HepG2 (cell line): ENCODE data around the gene TTYH1. TPM values are rescaled to one million over a fixed set of nuclear protein-coding genes. Genes with fewer than 3 reads are reported as not detected.
A peak's percentile ranks its signal among the peaks of the same experiment; 100 is the strongest.

Source experiments
- ATAC-seq: fragments of 200-7000 bp; cut with Tn5 transposase; 3 replicates; pipeline ENCODE4 v1.9.1; 2020; ENCODE audit warnings: mild to moderate bottlenecking, moderate library complexity
- BruUV-seq: library from RNA; stranded (reverse); fragments of 400-500 nt; replicated peaks from 2 replicates; lab custom pipeline; 2021; lab: Mats Ljungman, UMichigan
- CTCF ChIA-PET: fragments of 300-600 bp; formaldehyde crosslinking; extraction: SDS; loops from one replicate; lab custom pipeline; 2021; ENCODE audit warnings: low total read pairs, inconsistent platforms, low intra/inter-chr PET ratio; lab: Yijun Ruan, JAX
- POLR2A ChIA-PET: fragments of 350-600 bp; sonication (Branson Sonifier 250); formaldehyde crosslinking; loops from one replicate; lab custom pipeline; 2020; ENCODE audit warnings: antibody characterized with exemption, inconsistent platforms; lab: Yijun Ruan, JAX
- DNase-seq: peaks from one replicate; pipeline ENCODE4 v3.0.0-alpha.2; 2015; ENCODE audit warnings: low spot score
- FAIRE-seq: peaks from 3 replicates; lab custom pipeline; 2011; peaks lifted over from hg19 to GRCh38; lab: Jason Lieb, UNC
- H2AFZ ChIP-seq: one replicate; pipeline ENCODE4 v1.6.1; 2011; ENCODE audit warnings: low read length, inconsistent platforms
- H3K27ac ChIP-seq: fragments of 300-600 bp; 3 replicates; pipeline ENCODE4 v1.8.0; 2011; ENCODE audit warnings: mixed run types, mild to moderate bottlenecking, mixed read lengths, low read length, inconsistent platforms; ENCODE audit not compliant: insufficient read depth; ENCODE audit errors: extremely low read length
- H3K27me3 ChIP-seq, 2 experiments: fragments of 200-600 bp in 1 of 2; 2 replicates in 1 of 2; 3 replicates in 1 of 2; pipeline versions ENCODE4 v1.6.0 to v1.8.0; 2011; ENCODE audit warnings: low read length in 2 of 2, mild to moderate bottlenecking in 2 of 2, moderate library complexity in 2 of 2, inconsistent platforms in 1 of 2; ENCODE audit not compliant: insufficient read depth in 2 of 2, control insufficient read depth in 1 of 2
- H3K36me3 ChIP-seq, 2 experiments: fragments of 200-600 bp in 1 of 2; replicated peaks in 1 of 2; 2 replicates in 1 of 2; 3 replicates in 1 of 2; pipeline versions ENCODE4 v1.5.1 to v1.8.0; 2011; ENCODE audit warnings: low read length in 2 of 2, inconsistent platforms in 1 of 2; ENCODE audit not compliant: insufficient read depth in 2 of 2, control insufficient read depth in 1 of 2
- H3K4me1 ChIP-seq: 2 replicates; pipeline ENCODE4 v1.5.1; 2012; ENCODE audit warnings: low read length, inconsistent platforms; ENCODE audit not compliant: insufficient read depth
- H3K4me2 ChIP-seq: 2 replicates; pipeline ENCODE4 v1.6.0; 2011; ENCODE audit warnings: low read depth, low read length, inconsistent platforms
- H3K4me3 ChIP-seq, 3 experiments: fragments of 200-600 bp in 1 of 3; sonication (generic), shearing (Covaris generic) in 1 of 3; replicated peaks in 1 of 3; 2 replicates each; pipeline ENCODE4 v1.5.1; 2011 to 2016; ENCODE audit warnings: low read length in 3 of 3, inconsistent platforms in 2 of 3, low read depth in 2 of 3, mild to moderate bottlenecking in 2 of 3, control low read depth in 1 of 3, mixed read lengths in 1 of 3; ENCODE audit not compliant: insufficient read depth in 1 of 3
- H3K79me2 ChIP-seq: one replicate; pipeline ENCODE4 v1.6.1; 2011; ENCODE audit warnings: low read length, inconsistent platforms; ENCODE audit not compliant: insufficient read depth
- H3K9ac ChIP-seq: 2 replicates; pipeline ENCODE4 v1.6.0; 2011; ENCODE audit warnings: mild to moderate bottlenecking, low read depth, low read length, inconsistent platforms; ENCODE audit not compliant: insufficient read depth
- H3K9me3 ChIP-seq: 2 replicates; pipeline ENCODE4 v1.5.1; 2012; ENCODE audit warnings: mild to moderate bottlenecking, low read length
- H4K20me1 ChIP-seq: 2 replicates; pipeline ENCODE4 v1.6.0; 2011; ENCODE audit warnings: inconsistent platforms, mild to moderate bottlenecking, low read length, moderate library complexity; ENCODE audit not compliant: insufficient read depth
- AGO2 ChIP-seq: fragments of 200-400 bp; formaldehyde crosslinking; optimal IDR thresholded peaks from 2 replicates; pipeline ENCODE3; 2017; ENCODE audit warnings: mild to moderate bottlenecking, low read depth, low read length, moderate library complexity
- HNRNPK ChIP-seq: fragments of 200-400 bp; formaldehyde crosslinking; IDR thresholded peaks from 2 replicates; pipeline ENCODE4 v1.6.1; 2018; ENCODE audit warnings: low read length, low read depth, moderate library complexity, mild to moderate bottlenecking; ENCODE audit not compliant: poor library complexity, severe bottlenecking
- HNRNPL ChIP-seq: fragments of 200-400 bp; formaldehyde crosslinking; IDR thresholded peaks from 2 replicates; pipeline ENCODE4 v1.6.1; 2017; ENCODE audit warnings: mild to moderate bottlenecking, low read depth, low read length
- JUNB ChIP-seq: sonication (generic); formaldehyde crosslinking; IDR thresholded peaks from 2 replicates; pipeline ENCODE4 v1.8.0; 2022; ENCODE audit warnings: missing genetic modification reagents, mild to moderate bottlenecking, borderline replicate concordance
- NR0B2 ChIP-seq: sonication (generic); formaldehyde crosslinking; IDR thresholded peaks from 2 replicates; pipeline ENCODE4 v1.4.0; 2020; ENCODE audit warnings: mild to moderate bottlenecking, missing genetic modification reagents
- POLR2G ChIP-seq: fragments of 200-400 bp; formaldehyde crosslinking; IDR thresholded peaks from 2 replicates; pipeline ENCODE4 v1.6.1; 2018; ENCODE audit warnings: mild to moderate bottlenecking, low read depth, low read length, moderate library complexity
- RBFOX2 ChIP-seq: fragments of 200-400 bp; formaldehyde crosslinking; IDR thresholded peaks from 2 replicates; pipeline ENCODE4 v1.6.1; 2017; ENCODE audit warnings: low read depth, mild to moderate bottlenecking, low read length
- ZBED4 ChIP-seq: sonication (generic); formaldehyde crosslinking; IDR thresholded peaks from 2 replicates; pipeline ENCODE4 v1.4.0; 2020; ENCODE audit warnings: missing genetic modification reagents, borderline replicate concordance
- ZC3H13 ChIP-seq: sonication (generic); formaldehyde crosslinking; IDR thresholded peaks from 2 replicates; pipeline ENCODE4 v1.8.1; 2023; ENCODE audit warnings: mild to moderate bottlenecking, missing genetic modification reagents, moderate library complexity
- ZIK1 ChIP-seq: sonication (generic); formaldehyde crosslinking; IDR thresholded peaks from 2 replicates; pipeline ENCODE4 v1.5.0; 2020; ENCODE audit warnings: mild to moderate bottlenecking, low read depth, missing genetic modification reagents, borderline replicate concordance
- ZNF451 ChIP-seq: sonication (generic); formaldehyde crosslinking; IDR thresholded peaks from 2 replicates; pipeline ENCODE4 v1.5.0; 2020; ENCODE audit warnings: mild to moderate bottlenecking, missing genetic modification reagents
- WGBS: methylation state at CpG from one replicate; pipeline ENCODE4 v1.1.6; 2017; ENCODE audit warnings: low lambda C conversion rate; 5-methylcytosine and 5-hydroxymethylcytosine counted together
- in situ Hi-C: cut with HindIII; loops from 2 replicates; pipeline ENCODE4 v1.10.0; 2017; ENCODE audit warnings: low pct_unique_long_range_greater_than_20kb; ENCODE audit not compliant: extremely low pct_ligation_motif_present
- intact Hi-C: fragments of 100-400 bp; cut with micrococcal nuclease; formaldehyde crosslinking; loops from one replicate; pipeline ENCODE4 v1.10.0; 2022; ENCODE audit not compliant: unreplicated experiment
- polyA plus RNA-seq, 8 experiments: library from polyadenylated mRNA; depleted of rRNA in 3 of 8; stranded (reverse) in 7 of 8; unstranded in 1 of 8; fragments of >200 nt; fragmentation: Illumina TruSeq in 4 of 8; extraction: Trizol in 4 of 8; gene quantifications; 2 replicates each; pipeline versions ENCODE4 v1.2.1 to v1.2.3, GENCODE V29; 2011 to 2016; ENCODE audit warnings: low read depth in 4 of 8, missing spikeins in 1 of 8, mixed read lengths in 1 of 8; ENCODE audit not compliant: insufficient read depth in 1 of 8
- total RNA-seq, 5 experiments: library from RNA; depleted of rRNA; stranded (reverse); fragments of >200 nt; fragmentation: Illumina TruSeq; extraction: Trizol; gene quantifications; 2 replicates each; pipeline ENCODE4 v1.2.3, GENCODE V29; 2016; ENCODE audit warnings: low read depth in 1 of 5

The TTYH1 gene
- total and polyA plus RNA-seq, 2 of the 13 experiments (the other 11 are each of a cell fraction or from before 2014, with no cell fraction given), result 6.9 to 19.9 TPM

GRCh38 chr19:54460230-54461005, 45.2 kb downstream of the TTYH1 start (continued):
- peak; percentile 73 for TF ChIP-seq RBFOX2

GRCh38 chr19:54461210-54461609, 45.9 kb downstream of the TTYH1 start:
- ChIA-PET CTCF (no interaction called here), POLR2A (interaction anchor here (1.0 to 3.5 kb wide), 4 partner anchors 12 to 41 kb away, joined by 3 to 67 read pairs (median 25); partner anchors contain the start of genes CDC42EP5 and LENG8)
- H3K4me2 ChIP-seq, result no peak overlapping the region
- WGBS, result 98% methylated on average over 26 of the region's 27 CpGs
- no peaks in the 10 kb centered on the region for H3K9me3 ChIP-seq
- no peak overlapping the region for H3K4me3 ChIP-seq
- no peak overlapping the region for H3K27ac ChIP-seq
- H3K36me3 ChIP-seq, result peaks cover 23 to 45% of the 10 kb centered on the region in 2 experiments
- H3K9ac ChIP-seq, result no peak overlapping the region
- H3K4me1 ChIP-seq, result peaks cover 21% of the 10 kb centered on the region
- peaks cover 10% of the 10 kb centered on the region; the same call in 1 of the 2 replicates for H4K20me1 ChIP-seq
- DNase-seq (no peak), FAIRE-seq (no peak)
- in situ Hi-C loops (no loop called here), intact Hi-C loops (no loop called here)
- H2AFZ ChIP-seq, result no peak overlapping the region
- peaks cover 12% of the 10 kb centered on the region for H3K79me2 ChIP-seq
- no peaks in the 10 kb centered on the region for H3K27me3 ChIP-seq
- TF ChIP-seq POLR2G, result peak; percentile 33; the same call in 1 of the 2 replicates
- TF ChIP-seq NR0B2 (CRISPR knock-in tag), result no peak
- peak; percentile 44 for TF ChIP-seq HNRNPK
- no peak for TF ChIP-seq ZBED4 (CRISPR knock-in tag)
- TF ChIP-seq AGO2, result peak; percentile 99
- no peak for TF ChIP-seq ZNF451
- peak; percentile 53; the same call in 1 of the 2 replicates for TF ChIP-seq ZC3H13 (CRISPR knock-in tag)
- no peak for TF ChIP-seq JUNB (CRISPR knock-in tag)
- no peak for TF ChIP-seq ZIK1
- 0 out of 2 replicates have a peak, but pooled peaks have one; percentile 31 for TF ChIP-seq HNRNPL
- peak; percentile 86 for TF ChIP-seq RBFOX2
- TF ChIP-seq, all 625 proteins: peak for 6
- BruUV-seq, result TSS peak; percentile 64
- ATAC-seq, result no peak
